H1 (cell line): ENCODE measurements around the gene OR2T11. TPM values are rescaled to one million over a fixed set of nuclear protein-coding genes. Genes with fewer than 3 reads are reported as not detected.

Experiments
- CTBP2 ChIP-seq: IDR thresholded peaks from 2 replicates; pipeline ENCODE4 v1.7.0; 2011; ENCODE audit warnings: borderline replicate concordance, mild to moderate bottlenecking, moderate library complexity, mixed read lengths, low read length; ENCODE audit not compliant: insufficient read depth, insufficient read length
- EGR1 ChIP-seq: IDR thresholded peaks from 2 replicates; pipeline ENCODE4 v1.6.1; 2011; ENCODE audit warnings: low read depth, low read length, borderline replicate concordance
- SRF ChIP-seq: IDR thresholded peaks from 2 replicates; pipeline ENCODE4 v1.6.1; 2011; ENCODE audit warnings: mild to moderate bottlenecking, low read depth, low read length, moderate library complexity
- polyA plus RNA-seq, 7 experiments: library from polyadenylated mRNA; depleted of rRNA in 3 of 7; stranded (reverse) in 5 of 7; unstranded in 2 of 7; fragments of >200 nt in 5 of 7; fragments of 200-250 nt in 2 of 7; gene quantifications; 1 replicate in 5 of 7; 2 replicates in 1 of 7; 4 replicates in 1 of 7; pipeline versions ENCODE4 v1.2.1 to v1.2.3, GENCODE V29; 2011 to 2013; ENCODE audit warnings: missing spikeins in 2 of 7, mixed read lengths in 2 of 7
- total RNA-seq: library from RNA; stranded (reverse); fragmentation: NEBNext Ultra II Directional; extraction: Animal tissue kit (Norgen Biotek cat#: 25700); gene quantifications from 2 replicates; pipeline ENCODE4 v1.2.1, GENCODE V29; 2021
- TF ChIP-seq, protein P1 (sequence below): fragments of 300-600 bp; sonication (generic); IDR thresholded peaks from 2 replicates; pipeline ENCODE4 v1.7.1; 2012; ENCODE audit warnings: low read length, moderate library complexity, mild to moderate bottlenecking, inconsistent platforms; ENCODE audit not compliant: insufficient replicate concordance
- TF ChIP-seq, protein P2 (sequence below): IDR thresholded peaks from 2 replicates; pipeline ENCODE4 v1.6.1; 2012; ENCODE audit warnings: inconsistent platforms

OR2T11 gene
- total and polyA plus RNA-seq, 2 of the 8 experiments (the other 6 are each of a cell fraction or from before 2014, with no cell fraction given): not detected

DNA sequence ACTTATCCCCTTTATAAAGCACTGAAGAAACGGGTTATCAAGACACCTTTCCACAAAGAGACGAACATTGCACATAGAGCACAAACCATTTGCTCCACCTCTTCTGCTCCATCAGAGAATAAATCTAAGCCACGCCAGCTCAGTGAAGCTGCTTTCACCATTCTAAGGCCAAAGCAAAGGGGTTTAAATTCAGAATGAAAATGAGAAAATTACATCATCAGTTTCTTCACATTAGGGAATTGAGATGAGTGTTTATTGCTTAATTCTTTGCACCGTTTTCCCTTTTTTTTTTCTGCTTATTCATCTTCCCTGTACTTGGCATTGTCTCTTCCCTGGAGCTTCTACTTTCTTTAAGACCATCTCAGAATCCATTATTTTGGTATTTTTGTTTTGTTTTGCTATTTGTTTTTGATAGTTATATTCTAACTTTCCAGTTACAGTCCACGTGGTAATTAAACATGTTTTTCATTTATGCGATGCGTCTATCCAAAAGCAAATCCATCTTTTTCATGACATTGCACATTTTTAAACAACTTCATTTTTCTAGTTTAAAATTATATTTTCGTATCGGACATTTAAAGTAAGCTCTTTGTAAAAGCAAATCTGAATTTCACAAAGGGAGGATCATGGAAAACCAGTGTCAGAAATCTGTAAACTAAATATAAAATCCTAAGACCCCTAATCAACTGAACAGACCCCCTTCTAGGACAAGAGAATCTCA, 58.5 kb downstream of the OR2T11 start (continued):
- TF ChIP-seq, protein P1, sequence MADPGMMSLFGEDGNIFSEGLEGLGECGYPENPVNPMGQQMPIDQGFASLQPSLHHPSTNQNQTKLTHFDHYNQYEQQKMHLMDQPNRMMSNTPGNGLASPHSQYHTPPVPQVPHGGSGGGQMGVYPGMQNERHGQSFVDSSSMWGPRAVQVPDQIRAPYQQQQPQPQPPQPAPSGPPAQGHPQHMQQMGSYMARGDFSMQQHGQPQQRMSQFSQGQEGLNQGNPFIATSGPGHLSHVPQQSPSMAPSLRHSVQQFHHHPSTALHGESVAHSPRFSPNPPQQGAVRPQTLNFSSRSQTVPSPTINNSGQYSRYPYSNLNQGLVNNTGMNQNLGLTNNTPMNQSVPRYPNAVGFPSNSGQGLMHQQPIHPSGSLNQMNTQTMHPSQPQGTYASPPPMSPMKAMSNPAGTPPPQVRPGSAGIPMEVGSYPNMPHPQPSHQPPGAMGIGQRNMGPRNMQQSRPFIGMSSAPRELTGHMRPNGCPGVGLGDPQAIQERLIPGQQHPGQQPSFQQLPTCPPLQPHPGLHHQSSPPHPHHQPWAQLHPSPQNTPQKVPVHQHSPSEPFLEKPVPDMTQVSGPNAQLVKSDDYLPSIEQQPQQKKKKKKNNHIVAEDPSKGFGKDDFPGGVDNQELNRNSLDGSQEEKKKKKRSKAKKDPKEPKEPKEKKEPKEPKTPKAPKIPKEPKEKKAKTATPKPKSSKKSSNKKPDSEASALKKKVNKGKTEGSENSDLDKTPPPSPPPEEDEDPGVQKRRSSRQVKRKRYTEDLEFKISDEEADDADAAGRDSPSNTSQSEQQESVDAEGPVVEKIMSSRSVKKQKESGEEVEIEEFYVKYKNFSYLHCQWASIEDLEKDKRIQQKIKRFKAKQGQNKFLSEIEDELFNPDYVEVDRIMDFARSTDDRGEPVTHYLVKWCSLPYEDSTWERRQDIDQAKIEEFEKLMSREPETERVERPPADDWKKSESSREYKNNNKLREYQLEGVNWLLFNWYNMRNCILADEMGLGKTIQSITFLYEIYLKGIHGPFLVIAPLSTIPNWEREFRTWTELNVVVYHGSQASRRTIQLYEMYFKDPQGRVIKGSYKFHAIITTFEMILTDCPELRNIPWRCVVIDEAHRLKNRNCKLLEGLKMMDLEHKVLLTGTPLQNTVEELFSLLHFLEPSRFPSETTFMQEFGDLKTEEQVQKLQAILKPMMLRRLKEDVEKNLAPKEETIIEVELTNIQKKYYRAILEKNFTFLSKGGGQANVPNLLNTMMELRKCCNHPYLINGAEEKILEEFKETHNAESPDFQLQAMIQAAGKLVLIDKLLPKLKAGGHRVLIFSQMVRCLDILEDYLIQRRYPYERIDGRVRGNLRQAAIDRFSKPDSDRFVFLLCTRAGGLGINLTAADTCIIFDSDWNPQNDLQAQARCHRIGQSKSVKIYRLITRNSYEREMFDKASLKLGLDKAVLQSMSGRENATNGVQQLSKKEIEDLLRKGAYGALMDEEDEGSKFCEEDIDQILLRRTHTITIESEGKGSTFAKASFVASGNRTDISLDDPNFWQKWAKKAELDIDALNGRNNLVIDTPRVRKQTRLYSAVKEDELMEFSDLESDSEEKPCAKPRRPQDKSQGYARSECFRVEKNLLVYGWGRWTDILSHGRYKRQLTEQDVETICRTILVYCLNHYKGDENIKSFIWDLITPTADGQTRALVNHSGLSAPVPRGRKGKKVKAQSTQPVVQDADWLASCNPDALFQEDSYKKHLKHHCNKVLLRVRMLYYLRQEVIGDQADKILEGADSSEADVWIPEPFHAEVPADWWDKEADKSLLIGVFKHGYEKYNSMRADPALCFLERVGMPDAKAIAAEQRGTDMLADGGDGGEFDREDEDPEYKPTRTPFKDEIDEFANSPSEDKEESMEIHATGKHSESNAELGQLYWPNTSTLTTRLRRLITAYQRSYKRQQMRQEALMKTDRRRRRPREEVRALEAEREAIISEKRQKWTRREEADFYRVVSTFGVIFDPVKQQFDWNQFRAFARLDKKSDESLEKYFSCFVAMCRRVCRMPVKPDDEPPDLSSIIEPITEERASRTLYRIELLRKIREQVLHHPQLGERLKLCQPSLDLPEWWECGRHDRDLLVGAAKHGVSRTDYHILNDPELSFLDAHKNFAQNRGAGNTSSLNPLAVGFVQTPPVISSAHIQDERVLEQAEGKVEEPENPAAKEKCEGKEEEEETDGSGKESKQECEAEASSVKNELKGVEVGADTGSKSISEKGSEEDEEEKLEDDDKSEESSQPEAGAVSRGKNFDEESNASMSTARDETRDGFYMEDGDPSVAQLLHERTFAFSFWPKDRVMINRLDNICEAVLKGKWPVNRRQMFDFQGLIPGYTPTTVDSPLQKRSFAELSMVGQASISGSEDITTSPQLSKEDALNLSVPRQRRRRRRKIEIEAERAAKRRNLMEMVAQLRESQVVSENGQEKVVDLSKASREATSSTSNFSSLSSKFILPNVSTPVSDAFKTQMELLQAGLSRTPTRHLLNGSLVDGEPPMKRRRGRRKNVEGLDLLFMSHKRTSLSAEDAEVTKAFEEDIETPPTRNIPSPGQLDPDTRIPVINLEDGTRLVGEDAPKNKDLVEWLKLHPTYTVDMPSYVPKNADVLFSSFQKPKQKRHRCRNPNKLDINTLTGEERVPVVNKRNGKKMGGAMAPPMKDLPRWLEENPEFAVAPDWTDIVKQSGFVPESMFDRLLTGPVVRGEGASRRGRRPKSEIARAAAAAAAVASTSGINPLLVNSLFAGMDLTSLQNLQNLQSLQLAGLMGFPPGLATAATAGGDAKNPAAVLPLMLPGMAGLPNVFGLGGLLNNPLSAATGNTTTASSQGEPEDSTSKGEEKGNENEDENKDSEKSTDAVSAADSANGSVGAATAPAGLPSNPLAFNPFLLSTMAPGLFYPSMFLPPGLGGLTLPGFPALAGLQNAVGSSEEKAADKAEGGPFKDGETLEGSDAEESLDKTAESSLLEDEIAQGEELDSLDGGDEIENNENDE: no peak
- TF ChIP-seq SRF: no peak
- TF ChIP-seq, protein P2, sequence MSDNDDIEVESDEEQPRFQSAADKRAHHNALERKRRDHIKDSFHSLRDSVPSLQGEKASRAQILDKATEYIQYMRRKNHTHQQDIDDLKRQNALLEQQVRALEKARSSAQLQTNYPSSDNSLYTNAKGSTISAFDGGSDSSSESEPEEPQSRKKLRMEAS: no peak
- TF ChIP-seq CTBP2: no peak
- no peak for TF ChIP-seq EGR1
